Measurements from ENCODE around the gene ZNF653. TPM values are rescaled to one million over a fixed set of nuclear protein-coding genes. Genes with fewer than 3 reads are reported as not detected.

ZNF653 gene
- total RNA-seq, 1 donor from 2014 or later, result 12.5 TPM

- H3K36me3 ChIP-seq, result peaks cover 0 to 69% of the 10 kb centered on the region in 2 donors
- no peak for DNase-seq (ENCODE audit: extremely low spot score in 2 of 2)
- no peak overlapping the region for H3K27ac ChIP-seq
- no peak overlapping the region for H3K4me3 ChIP-seq
- TF ChIP-seq POLR2A (IDR thresholded peaks at IDR 0.05) (no peak), POLR2AphosphoS5 (IDR thresholded peaks at IDR 0.05; ENCODE audit: insufficient read depth in 1 of 2, low read depth in 1 of 2) (no peak), CTCF (IDR thresholded peaks at IDR 0.05) (peak; percentile 46 to 72 (median 67))
- H3K4me1 ChIP-seq, result no peaks in the 10 kb centered on the region
- no peaks in the 10 kb centered on the region for H3K9me3 ChIP-seq
- intact Hi-C loops (cut with DNase I), result loop anchor here (10.0 kb wide), 1 partner anchor 412 kb away; no protein-coding TSS in a partner anchor
- no peaks in the 10 kb centered on the region for H3K27me3 ChIP-seq
These were observed 58.9 kb downstream of the ZNF653 start for GRCh38 chr19:11446652-11447301.

- intact Hi-C loops (cut with DNase I), result loop anchor here (10.0 kb wide), 1 partner anchor 411 kb away; no protein-coding TSS in a partner anchor
- no peaks in the 10 kb centered on the region for H3K9me3 ChIP-seq
- TF ChIP-seq POLR2A (IDR thresholded peaks at IDR 0.05) (no peak), POLR2AphosphoS5 (IDR thresholded peaks at IDR 0.05; ENCODE audit: insufficient read depth in 1 of 2, low read depth in 1 of 2) (no peak), CTCF (IDR thresholded peaks at IDR 0.05) (no peak)
- H3K36me3 ChIP-seq, result peaks cover 0 to 75% of the 10 kb centered on the region in 2 donors
- H3K27me3 ChIP-seq, result no peaks in the 10 kb centered on the region
- H3K4me1 ChIP-seq, result no peaks in the 10 kb centered on the region
- no peak overlapping the region for H3K4me3 ChIP-seq
- no peak for DNase-seq (ENCODE audit: extremely low spot score in 2 of 2)
- H3K27ac ChIP-seq, result no peak overlapping the region
These were observed 59.4 kb downstream of the ZNF653 start for GRCh38 chr19:11446271-11446651.

GRCh38 chr19:11445141-11445540, 60.5 kb downstream of the ZNF653 start:
- Histone ChIP-seq H3K4me1 (no peaks in the 10 kb centered on the region), H3K27me3 (no peaks in the 10 kb centered on the region), H3K36me3 (peaks cover 0 to 86% of the 10 kb centered on the region in 2 donors), H3K9me3 (no peaks in the 10 kb centered on the region), H3K4me3 (no peak overlapping the region), H3K27ac (no peak overlapping the region)
- TF ChIP-seq POLR2AphosphoS5 (IDR thresholded peaks at IDR 0.05; ENCODE audit: insufficient read depth in 1 of 2, low read depth in 1 of 2) (no peak), CTCF (IDR thresholded peaks at IDR 0.05) (no peak), POLR2A (IDR thresholded peaks at IDR 0.05) (no peak)
- intact Hi-C loops (cut with DNase I), result loop anchor here (10.0 kb wide), 1 partner anchor 410 kb away; no protein-coding TSS in a partner anchor
- no peak for DNase-seq (ENCODE audit: extremely low spot score in 2 of 2)

DNA sequence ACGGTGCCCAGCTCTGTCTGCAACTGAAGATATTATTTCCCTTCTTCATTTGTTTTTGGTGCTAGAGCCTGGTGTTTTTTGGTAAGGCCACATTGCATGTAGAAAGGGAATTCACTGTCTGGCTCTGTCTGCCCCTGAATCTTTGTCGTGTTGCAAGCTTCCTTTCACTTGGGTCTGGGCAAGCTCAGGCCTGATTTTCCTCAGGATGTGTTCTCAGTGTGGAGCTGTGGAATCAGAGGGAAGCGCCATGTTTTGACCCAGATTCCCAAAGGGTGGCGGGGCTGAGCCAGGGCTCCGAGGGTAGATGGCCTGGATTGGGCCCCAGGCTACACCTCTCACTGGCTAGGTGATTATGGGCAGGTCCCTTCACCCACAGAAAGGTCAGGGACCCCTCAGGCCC, 61.6 kb downstream of the ZNF653 start:
- Histone ChIP-seq H3K9me3 (no peaks in the 10 kb centered on the region), H3K27ac (no peak overlapping the region), H3K4me1 (no peaks in the 10 kb centered on the region), H3K27me3 (no peaks in the 10 kb centered on the region), H3K36me3 (peaks cover 0 to 87% of the 10 kb centered on the region in 2 donors), H3K4me3 (no peak overlapping the region)
- intact Hi-C loops (cut with DNase I), result loop anchor here (10.0 kb wide), 1 partner anchor 409 kb away; no protein-coding TSS in a partner anchor
- DNase-seq (ENCODE audit: extremely low spot score in 2 of 2), result no peak
- TF ChIP-seq POLR2A (IDR thresholded peaks at IDR 0.05), result no peak
- no peak for TF ChIP-seq CTCF (IDR thresholded peaks at IDR 0.05)

- peaks cover 0 to 58% of the 10 kb centered on the region in 2 donors for H3K36me3 ChIP-seq
- intact Hi-C loops (cut with DNase I), result no loop called here
These were observed 67.7 kb downstream of the ZNF653 start for GRCh38 chr19:11437955-11438354.

More at GRCh38 chr19:11437955-11438354, 67.7 kb downstream of the ZNF653 start:
- Histone ChIP-seq H3K4me3 (no peak overlapping the region), H3K27me3 (no peaks in the 10 kb centered on the region), H3K9me3 (no peaks in the 10 kb centered on the region), H3K27ac (no peak overlapping the region), H3K4me1 (peaks cover 21% of the 10 kb centered on the region)
- DNase-seq (ENCODE audit: extremely low spot score in 2 of 2), result no peak
- TF ChIP-seq POLR2A (IDR thresholded peaks at IDR 0.05) (no peak), POLR2AphosphoS5 (IDR thresholded peaks at IDR 0.05; ENCODE audit: insufficient read depth in 1 of 2, low read depth in 1 of 2) (no peak), CTCF (IDR thresholded peaks at IDR 0.05) (no peak)
